K562 (cell line): ENCODE results near the gene TEX52. TPM values are rescaled to one million over a fixed set of nuclear protein-coding genes. Genes with fewer than 3 reads are reported as not detected.
A peak's percentile ranks its signal among the peaks of the same experiment; 100 is the strongest.

Experiments used
- ATAC-seq: fragments of 200-7000 bp; cut with Tn5 transposase; 3 replicates; pipeline ENCODE4 v1.9.1; 2020; ENCODE audit warnings: moderate library complexity
- BruUV-seq: library from RNA; stranded (reverse); fragments of 400-500 nt; replicated peaks from 2 replicates; lab custom pipeline; 2021; lab: Mats Ljungman, UMichigan
- CTCF ChIA-PET: fragments of 300-600 bp; formaldehyde crosslinking; extraction: SDS; loops from one replicate; lab custom pipeline; 2021; ENCODE audit warnings: low intra/inter-chr PET ratio; lab: Yijun Ruan, JAX
- POLR2A ChIA-PET: fragments of 300-600, 350-650 bp; sonication (Branson Sonifier 250); formaldehyde crosslinking; extraction: SDS; loops from one replicate; lab custom pipeline; 2021; ENCODE audit warnings: antibody characterized with exemption, inconsistent platforms; lab: Yijun Ruan, JAX
- DNase-seq, 4 experiments: peaks; one replicate each; pipeline versions ENCODE4 v3.0.0 to v3.0.0-alpha.2; 2011 to 2018; ENCODE audit warnings: low spot score in 3 of 4, mixed read lengths in 3 of 4; ENCODE audit errors: extremely low read depth in 1 of 4
- FAIRE-seq: peaks from 2 replicates; lab custom pipeline; 2011; peaks lifted over from hg19 to GRCh38; lab: Jason Lieb, UNC
- H2AFZ ChIP-seq: 2 replicates; pipeline ENCODE4 v1.6.0; 2011; ENCODE audit warnings: low read depth, low read length, control low read depth, inconsistent platforms
- H3K27ac ChIP-seq: fragments of 200-600 bp; 3 replicates; pipeline ENCODE4 v1.8.0; 2011; ENCODE audit warnings: low read depth, mild to moderate bottlenecking, control low read depth, inconsistent platforms, low read length, moderate library complexity, mixed read lengths; ENCODE audit errors: extremely low read depth
- H3K27me3 ChIP-seq, 2 experiments: fragments of 300-600 bp in 1 of 2; 2 replicates in 1 of 2; 3 replicates in 1 of 2; pipeline versions ENCODE4 v1.6.0 to v1.8.0; 2011; ENCODE audit warnings: inconsistent platforms in 2 of 2, low read length in 2 of 2, mild to moderate bottlenecking in 1 of 2, mixed read lengths in 1 of 2, moderate library complexity in 1 of 2; ENCODE audit not compliant: control insufficient read depth in 2 of 2, insufficient read depth in 2 of 2
- H3K36me3 ChIP-seq: fragments of 300-600 bp; 3 replicates; pipeline ENCODE4 v1.8.0; 2011; ENCODE audit warnings: mild to moderate bottlenecking, low read length, inconsistent platforms; ENCODE audit not compliant: control insufficient read depth, insufficient read depth
- H3K4me1 ChIP-seq, 2 experiments: fragments of 200-600 bp in 1 of 2; replicated peaks in 1 of 2; 2 replicates in 1 of 2; 3 replicates in 1 of 2; pipeline versions ENCODE4 v1.5.1 to v1.8.0; 2011; ENCODE audit warnings: inconsistent platforms in 2 of 2, low read length in 2 of 2, mild to moderate bottlenecking in 1 of 2, mixed read lengths in 1 of 2, moderate library complexity in 1 of 2; ENCODE audit not compliant: control insufficient read depth in 2 of 2, insufficient read depth in 2 of 2
- H3K4me2 ChIP-seq: 2 replicates; pipeline ENCODE4 v1.6.1; 2011; ENCODE audit warnings: low read length, control low read depth, inconsistent platforms, mixed read lengths; ENCODE audit not compliant: insufficient read depth
- H3K4me3 ChIP-seq: fragments of 200-600 bp; sonication (generic), shearing (Covaris generic); 2 replicates; pipeline ENCODE4 v1.5.1; 2016; ENCODE audit warnings: control low read depth, inconsistent platforms
- H3K79me2 ChIP-seq: fragments of 200-600 bp; 3 replicates; pipeline ENCODE4 v1.8.0; 2011; ENCODE audit warnings: low read length, inconsistent platforms; ENCODE audit not compliant: control insufficient read depth, insufficient read depth
- H3K9ac ChIP-seq, 2 experiments: 2 replicates each; pipeline versions ENCODE4 v1.6.0 to v1.6.1; 2011; ENCODE audit warnings: low read depth in 2 of 2, low read length in 2 of 2, control low read depth in 1 of 2, inconsistent platforms in 1 of 2, mild to moderate bottlenecking in 1 of 2, mixed read lengths in 1 of 2; ENCODE audit not compliant: insufficient read depth in 1 of 2
- H3K9me1 ChIP-seq: one replicate; pipeline ENCODE4 v1.6.0; 2011; ENCODE audit warnings: inconsistent platforms, mild to moderate bottlenecking, low read length, moderate library complexity; ENCODE audit not compliant: control insufficient read depth, insufficient read depth
- H3K9me3 ChIP-seq: replicated peaks from 2 replicates; pipeline ENCODE4 v1.5.1; 2011; ENCODE audit warnings: low read depth, low read length, inconsistent platforms; ENCODE audit not compliant: control insufficient read depth, insufficient read depth
- H4K20me1 ChIP-seq: replicated peaks from 2 replicates; pipeline ENCODE4 v1.6.1; 2011; ENCODE audit warnings: low read length, inconsistent platforms, mixed read lengths; ENCODE audit not compliant: control insufficient read depth, insufficient read depth
- PHB2 ChIP-seq: fragments of 450-650 bp; IDR thresholded peaks from 2 replicates; pipeline ENCODE4 v1.6.1; 2017; ENCODE audit warnings: low read depth
- RAD21 ChIP-seq, 2 experiments: fragments of 250-450 bp in 1 of 2; fragments of 450-650 bp in 1 of 2; sonication (Bioruptor Pico) in 1 of 2; formaldehyde crosslinking in 1 of 2; IDR thresholded peaks in 1 of 2; conservative IDR thresholded peaks in 1 of 2; 2 replicates each; pipeline versions ENCODE4 v1.4.0 to v1.8.0; 2020 to 2022; ENCODE audit warnings: mild to moderate bottlenecking in 2 of 2, moderate library complexity in 1 of 2
- REST ChIP-seq, 2 experiments: fragments of 450-650 bp; formaldehyde crosslinking in 1 of 2; IDR thresholded peaks; 2 replicates each; pipeline versions ENCODE4 v1.4.0 to v1.6.1; 2014 to 2020; ENCODE audit warnings: mild to moderate bottlenecking in 2 of 2, borderline replicate concordance in 1 of 2, low read depth in 1 of 2
- SIX5 ChIP-seq, 2 experiments: IDR thresholded peaks; 2 replicates each; pipeline ENCODE4 v1.6.1; 2011; ENCODE audit warnings: low read length in 2 of 2, borderline replicate concordance in 1 of 2, low read depth in 1 of 2, mild to moderate bottlenecking in 1 of 2, moderate library complexity in 1 of 2; ENCODE audit not compliant: insufficient read depth in 1 of 2
- SMARCA4 ChIP-seq: fragments of 450-650 bp; IDR thresholded peaks from 2 replicates; pipeline ENCODE4 v1.6.1; 2016
- ZNF121 ChIP-seq: sonication (generic); formaldehyde crosslinking; conservative IDR thresholded peaks from 2 replicates; pipeline ENCODE4 v1.8.0; 2022; ENCODE audit warnings: missing genetic modification reagents
- ZNF174 ChIP-seq: fragments of 250-450 bp; sonication (Bioruptor Pico); IDR thresholded peaks from 2 replicates; pipeline ENCODE4 v1.4.0; 2020; ENCODE audit warnings: mild to moderate bottlenecking
- ZNF717 ChIP-seq: fragments of 250-450 bp; sonication (Bioruptor Pico); IDR thresholded peaks from 2 replicates; pipeline ENCODE4 v1.5.0; 2021
- WGBS: fragments of 100-300 bp; shearing (Covaris generic); methylation state at CpG from one replicate; pipeline ENCODE4 v1.1.6; 2016; ENCODE audit warnings: low coverage, mixed read lengths; ENCODE audit not compliant: insufficient coverage; ENCODE audit errors: missing lambda C conversion rate; 5-methylcytosine and 5-hydroxymethylcytosine counted together
- in situ Hi-C: fragments of 300-500 bp; cut with MboI; formaldehyde crosslinking; loops from 4 replicates; pipeline ENCODE4 v1.15.0; 2018; ENCODE audit warnings: inconsistent platforms, mixed read lengths
- intact Hi-C: fragments of 100-400 bp; cut with micrococcal nuclease; formaldehyde crosslinking; loops from 2 replicates; pipeline ENCODE4 v1.14.2; 2022
- polyA plus RNA-seq, 8 experiments: library from polyadenylated mRNA; depleted of rRNA in 4 of 8; stranded (reverse) in 5 of 8; unstranded in 3 of 8; fragments of >200 nt; fragmentation: Nextera tagmentation in 2 of 8; fragmentation: Illumina TruSeq in 1 of 8; extraction: Ambion mirVana in 2 of 8; extraction: Trizol in 1 of 8; gene quantifications; 2 replicates each; pipeline versions ENCODE4 v1.2.1 to v1.2.3, GENCODE V29; 2011 to 2014; ENCODE audit warnings: inconsistent platforms in 1 of 8, missing spikeins in 1 of 8
- total RNA-seq, 7 experiments: library from RNA; depleted of rRNA in 6 of 7; stranded (reverse); fragments of >200 nt in 6 of 7; fragmentation: Illumina TruSeq in 2 of 7; extraction: Trizol in 2 of 7; gene quantifications; 2 replicates each; pipeline versions ENCODE4 v1.2.1 to v1.2.3, GENCODE V29; 2011 to 2021; ENCODE audit warnings: low replicate concordance in 1 of 7
- TF ChIP-seq, protein P1 (sequence below): fragments of 200-800 bp; sonication (Bioruptor generic); IDR thresholded peaks from 2 replicates; pipeline ENCODE4 v1.6.1; 2017; ENCODE audit warnings: missing genetic modification characterization, missing compliant biosample characterization

TEX52 gene
- total and polyA plus RNA-seq, 9 of the 15 experiments (the other 6 are each of a cell fraction or from before 2014, with no cell fraction given): not detected

- Histone ChIP-seq H3K4me1 (peaks cover 0 to 2% of the 10 kb centered on the region in 2 experiments; a peak in 1 of 5 replicates), H3K9me3 (no peaks in the 10 kb centered on the region), H3K27me3 (no peaks in the 10 kb centered on the region), H3K9ac (peak overlapping the region; percentile 90 to 99), H3K9me1 (no peaks in the 10 kb centered on the region), H3K4me2 (peak overlapping the region; percentile 93), H2AFZ (peak overlapping the region; percentile 97; the same call in 1 of the 2 replicates), H3K27ac (peak overlapping the region; percentile 97), H4K20me1 (no peaks in the 10 kb centered on the region), H3K36me3 (peaks cover 24% of the 10 kb centered on the region; the same call in 2 of the 3 replicates), H3K4me3 (peak overlapping the region; percentile 70), H3K79me2 (peaks cover 19% of the 10 kb centered on the region)
- POLR2A ChIA-PET: interaction anchor here (0.6 to 1.5 kb wide), 3 partner anchors 17 to 161 kb away, joined by 3 to 4 read pairs (median 3); no protein-coding TSS in a partner anchor
- WGBS: 13% methylated on average over 9 of the region's 10 CpGs
- ATAC-seq (peak; percentile 89), DNase-seq (peak; percentile 52 to 79 (median 60)), FAIRE-seq (peak; percentile 91)
- intact Hi-C loops (no loop called here), in situ Hi-C loops (no loop called here)
- CTCF ChIA-PET: interaction anchor here (1.0 kb wide), 1 partner anchor 74 kb away, joined by 3 read pairs; no protein-coding TSS in a partner anchor
- no TSS peak for BruUV-seq
- TF ChIP-seq SMARCA4 (0 out of 2 replicates have a peak, but pooled peaks have one; percentile 15), ZNF717 (CRISPR knock-in tag) (no peak), REST (IDR thresholded peaks at IDR 0.05; ENCODE audit: borderline replicate concordance) (peak; percentile 36; the same call in 1 of the 2 replicates), REST (CRISPR knock-in tag; IDR thresholded peaks at IDR 0.05; ENCODE audit: low read depth) (no peak), ZNF121 (CRISPR knock-in tag) (peak; percentile 91), PHB2 (no peak), SIX5 (IDR thresholded peaks at IDR 0.05; ENCODE audit: borderline replicate concordance in 1 of 2, insufficient read depth in 1 of 2, low read depth in 1 of 2, low read length in 2 of 2) (no peak), RAD21 (CRISPR knock-in tag; conservative IDR thresholded peaks at IDR 0.05 in 1 of 2, IDR thresholded peaks at IDR 0.05 in 1 of 2) (peak in 1 of 2 experiments; percentile 66; a peak in 3 of 4 replicates), ZNF174 (CRISPR knock-in tag) (no peak)
- TF ChIP-seq, protein P1, sequence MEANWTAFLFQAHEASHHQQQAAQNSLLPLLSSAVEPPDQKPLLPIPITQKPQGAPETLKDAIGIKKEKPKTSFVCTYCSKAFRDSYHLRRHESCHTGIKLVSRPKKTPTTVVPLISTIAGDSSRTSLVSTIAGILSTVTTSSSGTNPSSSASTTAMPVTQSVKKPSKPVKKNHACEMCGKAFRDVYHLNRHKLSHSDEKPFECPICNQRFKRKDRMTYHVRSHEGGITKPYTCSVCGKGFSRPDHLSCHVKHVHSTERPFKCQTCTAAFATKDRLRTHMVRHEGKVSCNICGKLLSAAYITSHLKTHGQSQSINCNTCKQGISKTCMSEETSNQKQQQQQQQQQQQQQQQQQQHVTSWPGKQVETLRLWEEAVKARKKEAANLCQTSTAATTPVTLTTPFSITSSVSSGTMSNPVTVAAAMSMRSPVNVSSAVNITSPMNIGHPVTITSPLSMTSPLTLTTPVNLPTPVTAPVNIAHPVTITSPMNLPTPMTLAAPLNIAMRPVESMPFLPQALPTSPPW (CRISPR knock-in tag): 0 out of 2 replicates have a peak, but pooled peaks have one; percentile 2
These were observed 43.3 kb downstream of the TEX52 start for GRCh38 chr12:2813214-2814185.
